ENCODE data around the gene STAG3. TPM values are rescaled to one million over a fixed set of nuclear protein-coding genes. Genes with fewer than 3 reads are reported as not detected.

Gene STAG3
- total and polyA plus RNA-seq, 2 of the 8 experiments (the other 6 are each of a cell fraction or from before 2014, with no cell fraction given), result 1.3 to 3.3 TPM

DNA sequence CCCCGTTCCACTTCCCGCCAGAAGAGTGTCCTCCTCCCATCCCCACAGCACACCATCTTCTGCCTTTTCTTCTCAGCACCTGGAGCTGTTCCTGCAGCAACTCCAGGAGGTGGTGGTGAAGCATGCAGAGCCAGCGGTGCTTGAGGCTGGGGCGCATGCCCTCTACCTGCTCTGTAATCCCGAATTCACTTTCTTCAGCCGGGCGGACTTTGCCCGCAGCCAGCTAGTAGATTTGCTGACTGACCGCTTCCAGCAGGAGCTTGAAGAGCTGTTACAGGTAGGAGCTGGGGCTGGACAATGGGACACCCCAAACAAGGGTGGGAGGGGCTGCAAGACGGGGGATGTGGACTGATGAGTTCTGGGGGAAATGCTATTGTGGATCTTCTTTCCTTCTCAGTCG, 23.0 kb downstream of the STAG3 start (continued):
- TF ChIP-seq, protein P1, sequence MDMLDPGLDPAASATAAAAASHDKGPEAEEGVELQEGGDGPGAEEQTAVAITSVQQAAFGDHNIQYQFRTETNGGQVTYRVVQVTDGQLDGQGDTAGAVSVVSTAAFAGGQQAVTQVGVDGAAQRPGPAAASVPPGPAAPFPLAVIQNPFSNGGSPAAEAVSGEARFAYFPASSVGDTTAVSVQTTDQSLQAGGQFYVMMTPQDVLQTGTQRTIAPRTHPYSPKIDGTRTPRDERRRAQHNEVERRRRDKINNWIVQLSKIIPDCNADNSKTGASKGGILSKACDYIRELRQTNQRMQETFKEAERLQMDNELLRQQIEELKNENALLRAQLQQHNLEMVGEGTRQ (IDR thresholded peaks at IDR 0.05; ENCODE audit: low read length), result no peak
- TF ChIP-seq SRF (IDR thresholded peaks at IDR 0.05; ENCODE audit: low read depth, low read length), result no peak
- no peak for TF ChIP-seq ZNF274 (IDR thresholded peaks at IDR 0.05; ENCODE audit: borderline replicate concordance, extremely low read depth, low read length)
- no peak for TF ChIP-seq BCL11A (IDR thresholded peaks at IDR 0.05; ENCODE audit: low read depth in 2 of 2, low read length in 2 of 2)

Data from H1 (cell line).